GM04503 (cell line): Measurements from ENCODE around the gene ZSWIM9.
A peak's percentile ranks its signal among the peaks of the same experiment; 100 is the strongest.

ENCODE experiments used
- DNase-seq: peaks from one replicate; pipeline ENCODE4 v3.0.0-alpha.2; 2012; ENCODE audit warnings: low read depth

Gene ZSWIM9

GRCh38 chr19:48175578-48175977, 5.1 kb downstream of the ZSWIM9 start:
- DNase-seq: no peak

DNA sequence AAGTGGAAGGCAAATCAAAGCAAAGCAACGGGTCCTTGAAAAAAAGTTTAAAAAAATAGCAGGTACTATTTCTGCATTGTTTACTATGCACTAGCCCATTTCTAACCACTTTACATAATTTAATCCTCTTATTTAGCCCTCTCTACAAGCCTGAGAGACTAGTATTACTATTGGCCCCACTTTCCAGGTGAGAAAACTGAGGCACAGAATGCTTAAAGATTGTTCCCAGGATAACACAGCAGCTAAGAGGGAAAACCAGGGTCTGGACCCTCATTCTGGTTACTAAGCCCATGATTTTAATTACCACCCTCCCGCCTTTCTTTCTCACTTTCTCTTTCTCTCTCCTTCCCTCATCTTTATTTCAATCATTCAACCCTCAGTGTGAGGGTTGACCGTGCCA, 5.7 kb downstream of the ZSWIM9 start:
- no peak for DNase-seq

- DNase-seq: no peak
These were observed 11.0 kb downstream of the ZSWIM9 start for GRCh38 chr19:48181505-48181904.

- no peak for DNase-seq
These were observed 12.0 kb downstream of the ZSWIM9 start for GRCh38 chr19:48182434-48182833.

GRCh38 chr19:48183356-48183755, 12.9 kb downstream of the ZSWIM9 start:
- no peak for DNase-seq

- no peak for DNase-seq
These were observed 15.5 kb downstream of the ZSWIM9 start for GRCh38 chr19:48186015-48186414.

- DNase-seq: no peak
These were observed 16.1 kb downstream of the ZSWIM9 start for GRCh38 chr19:48186541-48186991.

DNA sequence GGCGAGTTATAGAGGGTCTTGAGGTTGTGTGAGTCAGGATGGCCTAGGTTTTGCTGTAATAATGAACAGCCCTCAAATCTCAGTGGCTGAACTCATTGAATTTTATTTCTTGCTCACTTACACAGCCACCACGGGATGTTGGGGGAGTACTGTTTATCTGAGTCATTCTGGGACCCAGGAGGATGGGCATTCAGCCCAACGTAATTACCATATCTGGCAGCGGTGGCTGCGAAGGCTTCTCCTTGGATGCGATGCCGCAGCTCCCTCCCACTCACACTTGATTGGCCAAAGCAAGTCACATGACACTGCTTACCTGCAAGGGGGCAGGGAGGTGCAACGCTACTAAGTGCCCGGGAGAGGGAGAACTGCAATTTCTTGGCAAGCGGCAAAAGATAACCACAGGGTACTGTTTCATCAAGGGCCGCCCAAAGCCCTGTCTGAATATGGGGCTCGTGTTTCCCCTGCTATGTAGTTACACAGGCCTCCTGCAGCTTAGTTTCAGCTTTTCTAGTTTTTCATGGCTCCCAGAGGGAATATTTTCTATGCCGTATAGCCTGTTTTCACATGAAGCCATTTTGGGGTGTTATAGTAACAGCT, 19.9 kb downstream of the ZSWIM9 start:
- no peak for DNase-seq

DNA sequence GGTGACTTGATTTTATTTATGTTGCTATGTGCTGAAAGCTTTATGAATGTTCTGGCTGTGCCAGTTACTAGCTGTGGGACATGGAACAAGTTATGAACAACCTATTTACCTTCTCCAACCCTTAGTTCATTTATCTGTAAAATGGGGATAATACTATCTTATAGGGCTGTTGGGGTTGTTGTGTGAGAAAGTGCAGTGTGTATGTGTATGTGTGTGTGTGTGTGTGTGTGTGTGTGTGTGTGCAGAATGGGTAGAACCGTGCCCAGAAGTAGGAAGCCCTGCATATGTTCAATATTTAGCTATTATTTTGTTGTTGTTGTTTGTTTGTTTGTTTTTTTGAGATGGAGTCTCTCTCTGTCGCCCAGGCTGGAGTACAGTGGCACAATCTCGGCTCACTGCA, 20.4 kb downstream of the ZSWIM9 start:
- no peak for DNase-seq

GRCh38 chr19:48192750-48193149, 22.3 kb downstream of the ZSWIM9 start:
- no peak for DNase-seq

GRCh38 chr19:48194041-48194843, 23.8 kb downstream of the ZSWIM9 start:
- DNase-seq: no peak

DNA sequence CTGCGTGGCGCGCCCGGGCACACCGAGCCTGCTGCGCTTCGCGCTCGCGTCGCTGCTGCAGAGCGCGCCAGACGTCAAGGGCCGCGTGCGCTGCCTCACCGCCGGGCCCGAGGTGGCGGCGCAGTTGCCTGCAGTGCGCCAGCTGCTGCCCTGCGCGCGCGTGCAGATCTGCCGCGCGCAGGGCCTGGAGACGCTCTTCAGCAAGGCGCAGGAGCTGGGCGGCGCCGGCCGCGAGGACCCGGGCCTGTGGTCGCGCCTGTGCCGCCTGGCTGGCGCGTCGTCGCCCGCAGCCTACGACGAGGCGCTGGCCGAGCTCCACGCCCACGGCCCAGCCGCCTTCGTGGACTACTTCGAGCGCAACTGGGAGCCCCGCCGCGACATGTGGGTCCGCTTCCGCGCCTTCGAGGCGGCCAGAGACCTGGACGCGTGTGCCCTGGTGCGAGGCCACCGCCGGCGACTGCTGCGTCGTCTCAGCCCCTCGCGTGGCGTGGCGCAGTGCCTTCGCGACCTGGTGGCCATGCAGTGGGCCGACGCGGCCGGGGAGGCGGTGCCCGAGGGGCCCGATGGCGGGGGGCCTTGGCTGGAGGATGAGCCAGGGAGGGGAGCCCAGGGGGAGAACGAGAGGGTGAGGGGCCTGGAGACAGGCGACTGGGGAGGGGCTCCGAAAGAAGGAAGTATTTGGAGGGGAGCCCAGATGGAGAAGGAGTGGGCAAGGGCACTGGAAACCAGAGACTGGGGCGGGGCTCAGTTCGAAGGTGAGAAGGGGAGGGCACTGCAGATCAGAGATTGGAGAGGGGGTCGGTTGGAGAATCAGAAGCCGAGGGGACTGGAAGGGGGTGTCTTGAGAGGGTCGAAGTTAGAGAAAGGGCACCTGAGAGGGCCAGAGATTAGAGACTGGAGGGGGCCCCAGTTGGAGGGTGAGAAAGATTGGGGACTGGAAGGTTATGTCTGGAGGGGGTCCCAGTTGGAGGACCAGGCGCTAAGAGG, 24.7 kb downstream of the ZSWIM9 start:
- DNase-seq: no peak

DNA sequence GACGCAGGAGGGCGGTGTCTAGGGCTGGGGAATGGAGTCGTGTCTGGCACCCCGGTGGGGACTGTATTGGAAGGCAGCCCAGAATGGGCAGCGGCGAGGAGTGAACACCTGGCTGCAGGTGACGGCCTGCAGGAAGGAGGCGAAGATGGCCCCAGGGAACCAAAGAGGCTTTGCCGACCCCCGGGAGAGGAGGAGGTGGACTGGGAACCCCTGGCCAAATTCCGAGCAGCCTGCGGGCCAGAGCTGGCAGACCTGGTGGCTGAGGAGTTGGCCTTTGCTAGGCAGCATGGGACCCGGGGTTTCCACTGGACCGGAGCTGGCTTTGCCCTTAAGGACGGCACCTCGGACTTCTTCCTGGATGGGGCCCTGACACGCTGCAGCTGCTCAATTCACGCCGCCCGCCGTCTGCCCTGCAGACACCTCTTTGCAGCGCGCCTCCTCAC, 25.9 kb downstream of the ZSWIM9 start:
- no peak for DNase-seq

- no peak for DNase-seq
These were observed 26.6 kb downstream of the ZSWIM9 start for GRCh38 chr19:48196933-48197665.

- DNase-seq: no peak
These were observed 32.8 kb downstream of the ZSWIM9 start for GRCh38 chr19:48203222-48203793.

DNA sequence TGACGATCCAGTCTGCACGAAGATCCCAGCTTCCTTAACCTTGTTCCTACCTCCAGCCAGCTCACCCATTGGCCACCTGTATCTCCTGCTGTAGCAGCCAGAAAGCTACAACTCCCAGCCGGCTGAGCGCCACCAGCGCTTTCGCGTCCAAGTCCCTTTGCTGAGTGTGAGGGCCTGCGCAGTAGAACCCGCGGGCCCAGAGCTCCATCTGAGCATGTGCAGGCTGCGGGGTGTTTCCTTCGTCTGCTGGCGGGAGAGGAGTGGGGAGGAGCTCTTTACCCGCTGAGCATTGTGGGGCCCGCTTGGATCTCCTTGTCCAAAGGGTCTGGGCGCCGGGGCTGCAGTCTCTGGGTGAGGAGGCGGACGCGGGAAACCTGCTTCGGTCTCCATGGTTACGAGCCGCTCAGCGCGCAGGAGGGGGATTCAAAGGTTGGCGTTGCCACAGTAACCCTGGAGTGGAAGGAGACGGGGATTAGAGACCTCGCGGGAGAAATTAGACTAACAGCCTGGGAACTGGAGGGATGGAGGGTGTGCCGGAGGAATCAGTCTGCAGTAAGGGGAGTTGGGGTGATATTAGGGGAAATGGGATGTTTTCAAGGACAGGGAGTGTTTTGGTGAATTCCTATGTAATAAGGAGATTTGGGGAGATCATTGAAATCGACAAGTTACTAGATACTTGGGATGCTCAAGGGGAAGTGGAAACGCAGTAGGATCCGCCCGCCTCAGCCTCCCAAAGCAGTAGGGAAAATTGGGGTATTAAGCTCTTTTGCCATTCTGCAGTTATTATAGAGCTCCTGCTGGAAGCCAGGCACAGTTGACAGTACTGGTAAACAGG, 33.5 kb downstream of the ZSWIM9 start:
- DNase-seq: peak; percentile 76

DNA sequence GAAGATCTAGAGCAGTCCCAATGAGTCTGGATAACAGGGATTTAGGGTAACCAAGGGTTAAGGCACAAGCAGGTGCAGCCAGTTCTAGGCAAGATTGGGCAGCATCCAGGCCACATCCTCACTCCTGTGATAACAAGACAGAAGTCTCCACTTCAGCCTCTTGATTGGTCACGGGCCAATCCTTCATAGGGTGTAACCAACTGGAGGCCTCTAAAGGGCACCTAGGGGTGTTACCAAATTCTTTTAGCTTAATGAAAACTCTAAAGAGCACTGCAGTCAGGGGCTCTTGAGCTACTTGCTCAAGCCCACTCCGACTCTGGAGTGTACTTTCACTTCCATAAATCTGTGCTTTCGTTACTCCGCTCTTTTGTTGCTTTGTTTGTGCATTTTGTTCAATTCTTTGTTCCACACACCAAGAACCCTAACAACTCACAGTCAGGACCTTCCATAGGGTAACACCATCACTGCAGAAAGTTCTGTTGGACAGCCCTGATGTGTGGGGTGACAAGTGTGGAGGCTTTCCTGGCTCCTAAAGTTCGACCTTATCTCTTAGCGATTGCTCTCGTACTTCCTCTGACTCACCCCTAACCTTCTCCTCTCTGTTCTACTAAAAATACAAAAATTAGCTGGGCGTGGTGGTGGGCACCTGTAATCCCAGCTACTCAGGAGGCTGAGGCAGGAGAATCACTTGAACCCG, 36.1 kb downstream of the ZSWIM9 start:
- DNase-seq: no peak

GRCh38 chr19:48210005-48210404, 39.5 kb downstream of the ZSWIM9 start:
- DNase-seq: no peak

DNA sequence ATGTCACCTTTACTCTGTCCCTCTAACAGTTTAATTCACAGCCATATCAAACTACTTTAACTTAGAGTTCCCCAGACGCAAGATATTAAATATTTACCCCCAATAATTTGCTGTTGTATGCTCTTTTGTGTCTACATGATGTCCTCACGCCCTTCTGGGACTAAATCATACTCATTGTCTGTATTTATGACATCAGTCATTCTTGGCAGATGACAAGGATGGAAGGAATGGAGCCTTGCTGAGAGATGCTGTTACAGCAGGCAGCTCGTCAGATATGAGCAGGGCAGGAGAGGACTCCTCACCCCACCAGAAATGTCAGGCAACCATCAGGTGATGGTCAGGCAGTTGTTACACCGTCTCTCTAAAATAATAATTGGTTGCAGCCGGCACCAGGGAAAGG, 43.5 kb downstream of the ZSWIM9 start:
- no peak for DNase-seq

- DNase-seq: no peak
These were observed 46.5 kb downstream of the ZSWIM9 start for GRCh38 chr19:48216933-48217332.
